HG02970 (cell line): Measurements from ENCODE around the gene CPNE7.

Experiments used
- ATAC-seq: cut with Tn5 transposase; IDR thresholded peaks from one replicate; pipeline ENCODE4 v1.9.1; 2021; ENCODE audit warnings: mild to moderate bottlenecking, moderate library complexity, moderate number of reproducible peaks; ENCODE audit not compliant: unreplicated experiment, low FRiP score

CPNE7 gene

DNA sequence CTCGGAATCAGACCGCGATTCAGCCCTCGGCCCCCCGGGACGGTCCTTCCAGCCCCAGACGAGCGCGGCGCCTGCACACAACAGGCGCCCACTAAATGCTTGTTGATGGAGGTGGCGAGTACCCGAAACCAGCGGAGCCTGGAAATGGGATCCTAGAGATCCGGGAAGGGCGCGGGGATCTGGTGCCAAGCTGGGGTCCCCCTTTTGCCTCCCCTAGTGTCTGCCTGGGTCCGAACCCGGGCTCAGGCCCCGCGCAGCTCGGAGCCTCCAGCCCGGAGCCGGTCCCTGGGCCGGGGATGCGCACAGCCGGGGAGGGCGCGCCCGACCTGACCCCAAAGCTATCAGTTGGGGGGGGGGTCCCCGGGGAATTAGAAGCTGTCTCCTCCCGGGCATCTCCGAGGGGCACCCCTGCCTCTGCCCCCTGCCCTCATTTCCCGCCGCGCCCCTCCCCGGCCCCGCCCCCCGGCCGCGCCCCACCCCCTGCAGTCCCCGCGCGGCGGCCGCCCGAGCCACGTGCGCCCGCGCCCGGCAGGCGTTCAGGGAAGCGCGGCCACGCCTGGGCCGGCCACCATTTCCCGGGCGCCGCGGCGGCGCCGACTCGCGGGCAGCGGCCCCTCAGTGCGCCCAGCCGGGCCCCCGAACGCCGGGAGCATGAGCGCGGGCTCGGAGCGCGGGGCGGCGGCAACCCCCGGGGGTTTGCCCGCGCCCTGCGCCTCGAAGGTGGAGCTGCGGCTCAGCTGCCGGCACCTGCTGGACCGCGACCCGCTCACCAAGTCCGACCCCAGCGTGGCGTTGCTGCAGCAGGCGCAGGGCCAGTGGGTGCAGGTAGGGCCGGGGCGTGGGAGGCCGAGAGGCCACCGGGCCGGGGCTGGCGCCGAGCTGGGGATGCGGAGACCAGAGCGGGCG is at the start of gene CPNE7:
TSS of gene CPNE7 (plus strand) at position 512 of the 906 bp plus-strand sequence. CDS start at position 652, 140 bp downstream.
- ATAC-seq: no peak

DNA sequence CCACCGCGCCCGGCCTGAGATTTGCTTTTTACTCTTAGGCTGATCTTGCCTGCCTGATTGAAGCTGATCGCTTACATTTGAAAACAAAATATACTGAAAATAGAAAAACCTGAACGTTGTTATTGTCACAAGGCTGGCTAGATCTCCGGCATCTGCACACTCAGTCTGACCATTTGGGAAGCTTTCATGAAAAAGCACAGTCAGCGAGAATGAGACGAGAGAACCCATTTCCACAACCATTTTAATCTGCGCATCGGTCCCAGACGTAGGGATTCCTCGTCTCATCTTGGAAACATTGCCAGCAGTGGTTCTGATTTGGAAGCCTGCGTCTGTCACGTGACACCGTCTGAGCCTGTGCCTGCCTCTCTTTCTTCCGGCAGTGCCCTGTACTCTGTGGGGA is 46.5 kb upstream of the CPNE7 start:
- no peak for ATAC-seq

DNA sequence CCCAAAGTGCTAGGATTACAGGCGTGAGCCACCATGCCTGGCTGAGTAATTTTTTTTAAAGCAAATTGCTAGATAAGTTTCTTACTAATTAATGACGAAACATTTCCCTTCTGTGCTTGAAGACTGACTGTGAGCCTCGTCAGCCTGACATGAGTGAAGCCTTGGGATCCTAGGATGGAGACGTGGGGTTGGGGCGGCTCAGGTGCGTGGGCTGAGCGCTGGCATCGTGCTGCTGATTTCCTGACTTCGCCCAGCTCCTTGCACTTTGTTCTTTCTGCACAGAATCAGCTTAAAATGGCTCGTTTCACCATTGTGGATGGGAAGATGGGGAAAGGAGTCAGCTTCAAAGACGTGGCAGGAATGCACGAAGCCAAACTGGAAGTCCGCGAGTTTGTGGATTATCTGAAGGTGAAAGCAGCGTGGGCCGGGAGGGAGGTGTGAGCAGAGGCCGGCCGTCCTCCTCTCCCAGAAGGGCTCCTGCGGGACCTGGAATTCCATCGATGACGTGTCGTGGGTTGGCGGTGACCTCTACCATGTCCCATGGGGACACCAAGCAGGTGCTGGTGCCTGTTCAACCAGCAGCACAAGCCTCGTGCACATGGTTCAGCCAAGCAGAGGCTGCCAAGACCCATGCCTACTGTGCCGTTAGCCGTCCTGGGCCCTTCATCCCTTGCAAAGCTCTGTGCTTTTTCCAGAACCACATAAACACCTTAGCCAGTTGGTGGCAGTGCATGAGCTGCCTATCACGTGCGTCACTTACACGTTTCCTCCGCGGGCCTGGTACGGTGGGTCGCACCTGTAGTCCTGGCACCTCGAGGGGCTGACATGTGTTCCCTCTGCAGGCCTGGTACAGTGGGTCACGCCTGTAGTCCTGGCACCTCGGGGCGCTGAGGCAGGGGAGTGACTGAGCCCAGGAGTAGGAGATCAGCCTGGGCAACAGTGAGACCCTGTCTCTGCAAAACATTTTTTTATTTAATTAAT is 44.9 kb upstream of the CPNE7 start:
- no peak for ATAC-seq

DNA sequence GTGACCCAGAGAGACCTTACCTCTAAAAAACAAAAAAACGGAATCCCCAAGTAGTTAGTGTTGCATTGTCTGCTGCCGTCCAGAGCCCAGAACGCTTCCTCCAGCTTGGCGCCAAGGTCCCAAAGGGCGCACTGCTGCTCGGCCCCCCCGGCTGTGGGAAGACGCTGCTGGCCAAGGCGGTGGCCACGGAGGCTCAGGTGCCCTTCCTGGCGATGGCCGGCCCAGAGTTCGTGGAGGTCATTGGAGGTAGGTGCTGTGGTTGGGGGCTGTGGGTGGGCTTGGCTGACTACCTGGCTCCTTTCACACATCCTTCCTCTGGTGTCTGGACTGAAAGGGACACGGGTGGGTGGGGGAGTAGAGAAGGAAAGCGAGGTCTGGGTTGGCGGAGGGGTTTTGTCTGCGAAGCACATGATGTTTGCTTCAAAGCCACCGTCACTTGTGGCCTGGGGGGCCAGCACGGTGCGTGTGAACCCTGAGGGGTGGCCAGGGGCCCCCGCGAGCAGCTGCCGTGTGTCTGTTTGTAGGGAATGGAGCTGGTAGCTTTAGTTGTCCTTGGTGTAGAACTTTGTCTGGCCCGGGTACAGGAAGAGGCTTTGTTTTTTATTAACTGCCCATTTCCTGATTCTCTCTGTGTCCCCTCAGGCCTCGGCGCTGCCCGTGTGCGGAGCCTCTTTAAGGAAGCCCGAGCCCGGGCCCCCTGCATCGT is 43.6 kb upstream of the CPNE7 start:
- no peak for ATAC-seq

DNA sequence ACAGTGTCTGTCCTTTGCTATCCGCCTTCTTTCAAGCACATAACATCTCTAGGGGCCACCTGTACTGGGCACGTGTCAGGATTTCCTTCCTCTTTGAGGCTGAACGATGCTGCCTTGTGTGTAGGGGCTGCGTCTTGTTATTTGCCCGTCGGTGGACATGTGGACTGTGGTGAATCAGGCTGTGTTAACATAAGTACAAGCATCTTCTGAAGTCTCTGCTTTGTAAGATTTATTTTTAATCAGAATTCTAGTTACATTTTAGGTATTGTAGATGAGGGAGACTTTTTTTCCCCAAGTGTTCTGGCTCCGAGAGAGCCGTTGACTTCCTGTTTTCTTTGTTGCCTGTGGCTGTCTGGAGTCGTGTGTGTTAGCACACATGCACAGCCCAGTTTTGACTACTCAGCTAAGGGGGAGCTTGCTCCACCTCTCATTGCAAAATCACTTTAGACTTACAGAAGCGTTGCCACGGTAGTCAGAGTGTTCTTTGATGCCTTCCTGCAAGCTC is 41.3 kb upstream of the CPNE7 start:
- ATAC-seq: no peak

DNA sequence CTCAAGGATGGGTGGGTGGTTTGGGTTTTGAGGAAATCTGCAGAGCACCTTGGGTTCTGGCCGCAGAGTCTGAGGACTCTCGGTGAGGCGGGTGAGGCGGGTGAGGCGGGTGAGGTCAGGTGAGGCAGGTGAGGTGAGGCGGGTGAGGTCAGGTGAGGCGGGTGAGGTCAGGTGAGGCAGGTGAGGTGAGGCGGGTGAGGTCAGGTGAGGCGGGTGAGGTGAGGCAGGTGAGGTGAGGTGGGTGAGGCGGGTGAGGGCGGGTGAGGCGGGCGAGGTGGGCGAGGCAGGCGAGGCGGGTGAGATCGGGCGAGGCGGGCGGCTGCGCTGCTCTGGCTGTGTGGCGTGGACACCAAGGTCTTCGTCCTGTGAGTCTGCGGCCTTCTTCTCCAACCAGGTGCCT is 39.2 kb upstream of the CPNE7 start:
- no peak for ATAC-seq

DNA sequence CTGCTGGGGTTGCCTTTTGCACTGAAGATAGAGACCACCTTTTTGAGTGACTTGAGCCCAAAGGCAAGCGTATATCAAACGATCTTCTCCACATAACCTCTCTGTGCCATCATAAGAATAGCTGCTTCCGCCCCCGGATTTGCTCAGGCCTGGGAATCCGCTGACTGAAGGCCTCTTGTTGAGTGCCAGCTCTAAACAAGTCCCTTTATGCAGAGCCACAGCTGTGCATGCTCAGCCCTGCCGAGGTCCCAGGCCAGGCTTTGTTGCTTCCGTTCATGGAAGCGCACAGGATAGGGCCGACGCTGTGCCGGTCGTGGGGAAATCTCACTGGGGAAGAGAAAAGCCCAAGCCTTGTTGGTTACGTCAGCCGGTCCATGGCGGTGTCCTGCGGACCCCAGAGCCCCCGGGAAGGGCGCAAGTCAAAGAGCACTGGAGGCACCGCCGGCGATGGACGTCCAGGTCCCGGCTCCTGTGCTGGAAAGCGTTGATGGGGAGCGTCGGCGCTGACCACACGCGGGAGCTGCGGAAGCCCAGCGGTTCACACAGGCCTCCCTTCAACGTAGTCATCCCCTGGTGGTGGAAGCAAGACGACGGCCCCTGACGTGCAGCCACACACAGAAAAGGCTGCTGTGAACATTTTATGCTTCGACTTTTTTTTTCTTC is 38.5 kb upstream of the CPNE7 start:
- ATAC-seq: no peak

DNA sequence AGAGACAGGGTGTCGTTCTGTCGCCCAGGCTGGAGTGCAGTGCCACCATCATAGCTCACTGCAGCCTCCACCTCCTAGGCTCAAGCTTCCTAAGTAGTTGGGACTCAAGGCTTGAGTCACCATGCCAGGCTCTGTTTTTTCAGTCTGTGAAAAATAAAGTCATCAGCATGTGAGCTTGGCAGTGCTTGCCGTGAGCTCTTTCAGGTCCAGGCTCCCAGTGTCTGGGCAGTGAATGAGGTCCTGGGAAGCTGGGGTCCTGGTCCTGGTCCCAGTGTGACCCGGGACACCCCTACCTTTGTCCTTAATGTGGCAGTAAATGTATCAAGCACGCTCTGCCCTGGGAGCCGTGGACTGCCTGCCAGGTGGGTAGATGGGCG is 38.0 kb upstream of the CPNE7 start:
- no peak for ATAC-seq

DNA sequence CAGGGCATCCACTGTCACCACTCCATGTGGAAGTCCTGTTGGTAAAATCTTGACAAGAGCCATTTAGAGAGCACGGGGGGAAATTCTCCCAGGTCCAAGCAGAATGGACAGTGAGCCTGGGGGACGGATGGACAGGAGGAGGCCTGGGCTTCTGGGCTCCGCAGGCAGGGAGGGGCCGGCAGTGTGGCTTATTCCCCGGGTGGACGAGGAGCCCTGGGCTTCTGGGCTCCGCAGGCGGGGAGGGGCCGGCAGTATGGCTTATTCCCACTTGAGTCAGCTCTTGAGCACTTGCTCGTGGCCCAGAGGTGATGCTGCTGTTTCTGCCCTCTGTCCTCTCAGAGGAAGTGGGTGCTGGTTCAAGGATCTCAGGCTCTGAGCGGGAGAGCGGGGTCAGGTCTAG is 37.3 kb upstream of the CPNE7 start:
- no peak for ATAC-seq

DNA sequence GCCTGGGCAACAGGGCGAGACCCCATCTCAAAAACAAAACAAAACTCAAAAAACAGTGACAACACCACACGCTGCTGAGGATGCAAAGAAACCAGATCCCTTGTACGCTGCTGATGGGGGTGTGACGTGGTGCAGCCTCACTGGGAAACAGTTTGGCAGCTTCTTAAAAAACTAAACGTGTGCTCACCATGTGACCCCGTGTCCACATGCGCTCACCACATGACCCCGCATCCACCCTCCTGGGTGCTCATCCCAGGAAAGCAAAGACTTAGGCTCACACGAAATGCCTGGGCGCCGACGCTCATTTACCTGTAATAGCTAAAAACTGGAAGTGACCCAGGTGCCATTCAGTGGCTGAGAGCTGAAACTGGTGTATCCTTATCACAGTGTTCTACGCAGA is 35.0 kb upstream of the CPNE7 start:
- ATAC-seq: no peak

DNA sequence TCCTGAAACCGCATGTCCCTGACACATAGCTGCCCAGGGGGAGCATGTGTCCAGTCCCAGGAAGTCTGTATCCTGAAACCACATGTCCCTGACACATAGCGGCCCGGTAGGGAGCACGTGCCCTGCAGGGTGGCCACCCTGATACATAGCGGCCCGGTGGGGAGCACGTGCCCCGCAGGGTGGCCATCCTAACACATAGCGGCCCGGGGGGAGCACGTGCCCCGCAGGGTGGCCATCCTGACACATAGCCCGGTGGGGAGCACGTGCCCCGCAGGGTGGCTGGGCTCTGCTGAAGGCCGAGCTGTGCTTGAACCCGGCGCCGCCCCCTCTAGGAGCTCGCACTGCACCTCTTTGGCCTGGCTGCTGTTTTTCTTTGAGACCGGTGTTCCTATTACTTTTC is 33.8 kb upstream of the CPNE7 start:
- ATAC-seq: no peak

DNA sequence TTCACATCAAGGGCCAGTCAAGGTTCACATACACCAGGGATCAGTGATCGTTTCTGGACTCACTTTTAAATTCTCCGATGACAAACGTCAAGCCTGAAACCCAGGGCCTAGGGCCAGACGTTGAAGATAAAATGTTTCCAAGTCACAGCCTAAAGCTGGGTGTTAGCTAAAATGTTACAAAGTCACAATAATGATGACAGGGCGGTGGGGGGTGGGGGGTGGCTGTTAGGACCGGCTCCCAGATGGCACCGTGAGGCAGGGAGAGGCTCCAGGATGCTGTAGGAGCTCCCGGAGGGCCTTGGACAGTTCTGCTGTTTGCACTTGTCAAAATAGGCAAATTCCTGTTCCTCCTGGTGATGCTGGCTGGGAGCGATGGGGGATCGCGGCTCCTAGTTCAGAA is 31.4 kb upstream of the CPNE7 start:
- ATAC-seq: no peak

DNA sequence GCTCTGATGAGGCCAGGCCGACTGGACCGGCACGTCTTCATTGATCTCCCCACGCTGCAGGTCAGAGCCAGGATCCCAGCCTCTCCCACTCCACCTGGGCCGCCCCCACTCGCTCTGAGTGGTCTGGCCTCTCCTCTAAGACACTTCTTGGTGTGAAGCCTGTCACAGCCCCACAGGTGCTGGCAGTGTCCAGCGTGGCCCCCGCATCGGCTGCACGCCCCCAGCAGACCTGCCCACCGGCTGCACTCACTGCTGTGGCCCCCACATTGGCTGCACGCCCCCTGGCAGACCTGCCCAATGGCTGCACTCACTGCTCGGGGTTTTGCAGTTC is 30.9 kb upstream of the CPNE7 start:
- ATAC-seq: no peak

DNA sequence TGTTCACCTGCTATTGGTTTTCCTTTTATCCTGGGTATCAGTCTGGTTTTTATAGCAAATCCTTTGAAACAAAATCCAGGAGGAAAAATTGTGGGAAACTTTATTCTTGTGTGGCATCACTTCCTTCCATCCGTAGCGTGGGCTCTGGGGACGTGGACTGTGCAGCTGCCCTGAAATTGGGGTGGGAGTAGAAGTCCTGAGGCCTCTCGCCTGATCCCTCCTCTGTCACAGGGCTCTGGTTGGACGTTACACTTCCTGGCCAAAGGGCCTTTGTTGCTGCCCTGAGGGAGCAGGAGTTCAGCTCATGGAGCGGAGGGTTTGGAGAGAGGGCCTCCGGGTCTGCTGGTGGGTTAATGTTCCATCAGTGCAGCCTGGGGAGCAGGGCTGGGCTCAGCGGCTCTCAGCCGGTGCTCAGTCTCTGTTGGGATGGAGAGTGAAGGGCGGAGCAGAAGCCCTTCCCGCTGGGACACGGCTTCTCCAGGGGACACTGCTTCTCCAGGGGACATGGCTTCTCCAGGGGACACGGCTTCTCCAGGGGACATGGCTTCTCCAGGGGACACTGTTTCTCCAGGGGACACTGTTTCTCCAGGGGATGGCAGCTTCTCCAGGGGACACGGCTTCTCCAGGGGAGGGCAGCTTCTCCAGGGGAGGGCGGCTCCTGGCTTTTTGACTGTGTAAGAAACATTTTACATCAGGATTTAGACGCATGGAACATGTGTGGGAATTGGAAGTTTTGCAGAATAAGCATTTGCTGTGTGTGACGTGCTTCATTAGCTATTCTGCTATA is 30.3 kb upstream of the CPNE7 start:
- ATAC-seq: no peak

DNA sequence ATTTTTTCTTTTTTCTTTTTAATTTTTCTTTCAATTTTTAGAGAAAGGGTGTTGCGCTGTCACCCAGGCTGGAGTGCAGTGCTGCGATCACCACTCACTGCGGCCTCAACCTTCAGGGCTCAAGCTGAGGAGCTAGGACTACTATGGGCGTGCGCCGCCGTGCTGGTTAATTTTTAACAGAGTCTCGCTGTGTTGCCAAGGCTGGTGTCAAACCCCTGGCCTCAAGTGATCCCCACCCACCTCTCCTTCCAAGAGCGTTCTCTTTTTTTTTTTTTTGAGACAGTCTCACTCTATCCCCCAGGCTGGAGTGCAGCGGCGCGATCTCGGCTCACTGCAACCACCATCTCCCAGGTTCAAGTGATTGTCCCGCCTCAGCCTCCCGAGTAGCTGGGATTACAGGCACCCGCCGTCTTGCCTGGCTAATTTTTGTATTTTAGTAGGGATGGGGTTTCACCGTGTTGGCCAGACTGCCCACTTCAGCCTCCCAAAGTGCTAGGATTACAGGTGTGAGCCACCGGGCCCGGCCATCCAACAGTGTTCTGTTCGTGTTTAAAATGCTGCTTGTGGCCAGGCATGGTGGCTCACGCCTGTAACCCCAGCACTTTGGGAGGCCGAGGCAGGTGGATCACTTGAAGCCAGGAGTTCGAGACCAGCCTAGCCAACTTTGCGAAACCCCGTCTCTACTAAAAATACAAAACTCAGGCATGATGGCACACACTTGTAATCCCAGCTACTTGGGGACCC is 29.6 kb upstream of the CPNE7 start:
- no peak for ATAC-seq

DNA sequence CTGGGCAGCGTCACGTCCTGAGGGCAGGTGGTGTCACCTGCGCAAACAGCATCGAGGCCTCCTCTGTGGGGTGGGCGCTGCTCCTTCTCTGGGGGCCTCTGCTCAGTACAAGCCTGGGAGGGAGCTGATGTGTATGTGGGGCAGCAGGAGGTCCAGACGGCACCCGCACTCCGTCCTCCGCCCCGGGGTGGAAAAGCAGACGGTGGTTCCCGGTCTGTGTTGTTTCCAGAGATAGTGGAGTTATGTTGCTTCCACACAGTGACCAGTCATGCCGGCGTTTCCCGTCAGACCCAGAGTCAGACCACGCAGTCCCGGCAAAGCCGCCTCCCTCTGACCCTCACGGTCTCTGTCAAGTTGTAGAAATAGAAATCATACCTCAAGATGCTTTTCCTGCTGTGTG is 28.8 kb upstream of the CPNE7 start:
- no peak for ATAC-seq

DNA sequence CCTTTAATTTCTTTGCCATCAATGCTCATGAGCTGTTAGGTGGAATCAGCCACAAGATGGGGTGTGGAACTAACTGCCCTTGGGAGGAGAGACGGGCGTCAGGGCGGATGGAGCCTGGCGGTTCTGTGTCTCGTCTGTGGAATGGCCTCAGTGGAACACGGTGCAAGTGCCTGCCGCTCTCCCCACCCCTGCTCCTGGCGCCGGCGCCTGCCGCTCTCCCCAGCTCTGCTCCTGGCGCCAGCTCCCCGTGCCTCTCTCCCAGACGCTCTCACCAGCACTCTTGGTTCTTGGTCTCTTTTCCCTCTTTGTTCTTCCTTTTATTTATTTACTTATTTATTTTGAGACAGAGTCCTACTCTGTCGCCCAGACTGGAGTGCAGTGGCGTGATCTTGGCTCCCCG is 28.3 kb upstream of the CPNE7 start:
- no peak for ATAC-seq

DNA sequence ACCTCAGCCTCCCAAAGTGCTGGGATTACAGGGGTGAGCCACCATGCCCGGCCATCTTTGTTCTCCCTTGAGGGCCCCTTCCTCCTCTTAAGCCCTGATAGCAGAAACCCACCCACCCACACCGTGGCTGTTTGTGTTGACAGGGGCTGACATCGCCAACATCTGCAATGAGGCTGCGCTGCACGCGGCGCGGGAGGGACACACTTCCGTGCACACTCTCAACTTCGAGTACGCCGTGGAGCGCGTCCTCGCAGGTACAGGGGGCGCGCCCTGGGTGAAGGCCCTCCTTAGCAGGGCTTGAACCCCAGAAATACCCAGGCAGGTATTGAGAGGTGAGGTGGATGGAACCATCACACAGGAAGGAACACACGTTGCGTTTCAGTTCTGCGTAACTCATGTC is 27.7 kb upstream of the CPNE7 start:
- ATAC-seq: no peak
